ENCODE results near the gene HPSE2.

DNA sequence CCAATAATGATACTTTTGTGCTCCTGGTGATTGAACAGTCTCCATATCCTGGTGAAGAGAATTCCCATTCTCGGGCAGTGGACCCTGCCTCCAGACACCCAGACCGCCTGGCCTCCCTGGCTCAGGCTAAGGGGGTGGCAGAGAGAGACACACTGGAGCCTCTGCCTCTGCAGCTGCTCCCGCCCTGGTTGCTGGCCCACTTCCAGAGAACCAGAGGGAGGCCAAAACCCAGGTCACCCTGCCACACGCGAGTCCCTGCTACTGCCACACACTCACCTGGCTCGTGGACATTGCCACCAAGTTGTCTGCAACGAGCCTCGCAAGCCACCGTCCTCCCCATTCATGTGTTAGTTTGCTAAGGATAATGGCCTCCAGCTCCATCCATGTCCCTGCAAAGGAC, 221.8 kb downstream of the HPSE2 start:
- TF ChIP-seq POLR2A (IDR thresholded peaks at IDR 0.05; ENCODE audit: low read length) (no peak), ESRRA (IDR thresholded peaks at IDR 0.05; ENCODE audit: borderline replicate concordance, low read length) (no peak)
- TF ChIP-seq, protein P1, sequence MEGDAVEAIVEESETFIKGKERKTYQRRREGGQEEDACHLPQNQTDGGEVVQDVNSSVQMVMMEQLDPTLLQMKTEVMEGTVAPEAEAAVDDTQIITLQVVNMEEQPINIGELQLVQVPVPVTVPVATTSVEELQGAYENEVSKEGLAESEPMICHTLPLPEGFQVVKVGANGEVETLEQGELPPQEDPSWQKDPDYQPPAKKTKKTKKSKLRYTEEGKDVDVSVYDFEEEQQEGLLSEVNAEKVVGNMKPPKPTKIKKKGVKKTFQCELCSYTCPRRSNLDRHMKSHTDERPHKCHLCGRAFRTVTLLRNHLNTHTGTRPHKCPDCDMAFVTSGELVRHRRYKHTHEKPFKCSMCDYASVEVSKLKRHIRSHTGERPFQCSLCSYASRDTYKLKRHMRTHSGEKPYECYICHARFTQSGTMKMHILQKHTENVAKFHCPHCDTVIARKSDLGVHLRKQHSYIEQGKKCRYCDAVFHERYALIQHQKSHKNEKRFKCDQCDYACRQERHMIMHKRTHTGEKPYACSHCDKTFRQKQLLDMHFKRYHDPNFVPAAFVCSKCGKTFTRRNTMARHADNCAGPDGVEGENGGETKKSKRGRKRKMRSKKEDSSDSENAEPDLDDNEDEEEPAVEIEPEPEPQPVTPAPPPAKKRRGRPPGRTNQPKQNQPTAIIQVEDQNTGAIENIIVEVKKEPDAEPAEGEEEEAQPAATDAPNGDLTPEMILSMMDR (IDR thresholded peaks at IDR 0.05): no peak

Measured in A549 (cell line).